GM21737 (cell line): ENCODE data around the gene MRLN.

Source experiments
- ATAC-seq: cut with Tn5 transposase; IDR thresholded peaks from one replicate; pipeline ENCODE4 v1.9.1; 2021; ENCODE audit warnings: mild to moderate bottlenecking, moderate library complexity; ENCODE audit not compliant: unreplicated experiment

MRLN gene

DNA sequence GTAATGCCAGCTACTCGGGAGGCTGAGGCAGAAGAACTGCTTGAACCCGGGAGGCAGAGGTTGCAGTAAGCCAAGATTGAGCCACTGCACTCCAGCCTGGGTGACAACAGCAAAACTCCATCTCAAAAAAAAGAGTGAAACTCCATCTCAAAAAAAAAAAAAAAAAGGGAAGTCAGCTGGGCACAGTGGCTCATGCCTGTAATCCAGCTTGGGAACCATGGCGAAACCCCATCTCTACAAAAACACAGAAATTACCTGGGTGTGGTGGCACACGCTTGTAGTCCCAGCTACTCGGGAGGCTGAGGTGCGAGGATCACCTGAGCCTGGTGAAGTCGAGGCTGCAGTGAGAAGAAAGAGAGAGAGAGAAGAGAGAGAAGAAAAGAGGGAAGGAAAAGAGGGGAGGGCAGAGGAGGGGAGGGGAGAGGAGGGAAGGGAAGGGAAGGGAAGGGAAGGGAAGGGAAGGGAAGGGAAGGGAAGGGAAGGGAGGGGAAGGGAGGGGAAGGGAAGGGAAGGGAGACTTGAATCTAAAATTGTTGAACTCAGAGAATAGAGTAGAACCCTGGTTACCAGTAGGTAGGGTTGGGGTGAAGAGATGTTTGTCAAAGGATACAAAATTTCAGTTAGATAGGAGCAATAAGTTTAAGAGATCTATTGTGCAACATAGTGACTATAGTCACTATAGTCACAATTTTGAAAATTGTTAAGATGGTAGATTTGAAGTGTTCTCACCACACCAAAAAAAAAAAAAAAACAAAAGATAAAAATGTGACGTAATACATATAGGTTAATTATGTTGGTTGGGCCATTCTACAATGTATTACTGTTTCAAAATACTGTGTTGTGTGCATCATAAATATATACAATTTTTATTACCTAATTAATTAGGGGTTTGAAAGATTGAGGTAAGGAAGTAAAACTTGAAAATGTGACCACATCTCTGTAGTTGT is 46.1 kb downstream of the MRLN start:
- no peak for ATAC-seq

DNA sequence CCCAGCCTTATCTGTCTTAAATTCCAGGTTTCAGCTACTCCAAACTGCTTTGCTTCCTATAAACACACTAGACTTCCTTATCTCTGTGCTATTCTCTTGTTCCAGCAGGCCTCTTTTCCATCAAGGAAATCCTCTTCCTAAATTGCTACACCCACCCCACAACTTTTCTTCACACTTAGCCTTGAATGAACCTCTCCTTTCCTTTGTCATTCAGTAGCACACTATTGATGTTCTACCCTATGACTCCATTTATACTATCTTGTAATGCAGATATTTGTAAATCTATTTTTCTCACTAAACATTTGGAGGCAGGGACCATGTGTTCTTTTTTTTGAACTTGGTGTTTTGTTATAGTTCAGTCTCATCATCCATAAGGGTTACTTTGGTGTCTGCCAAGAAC is 47.3 kb downstream of the MRLN start:
- ATAC-seq, result no peak

DNA sequence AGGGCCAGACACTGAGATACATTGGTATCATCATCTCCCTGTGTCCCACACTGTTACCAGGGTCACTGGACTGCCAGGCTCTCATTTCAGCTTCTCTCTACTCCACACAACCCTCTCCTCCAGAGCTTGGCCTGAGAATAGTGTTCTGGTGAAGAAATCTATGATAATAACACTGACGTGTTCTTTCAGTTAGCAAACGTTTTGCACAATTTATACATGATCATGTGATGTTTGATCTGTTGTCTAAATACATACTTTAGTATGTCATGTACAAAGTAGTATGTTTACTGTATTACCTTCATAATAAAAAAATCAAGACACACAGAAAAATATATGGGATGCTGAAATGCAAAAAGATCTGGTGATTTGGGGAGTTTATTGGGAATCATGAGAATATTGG is 48.6 kb downstream of the MRLN start:
- no peak for ATAC-seq

GRCh38 chr10:59702347-59702746 is 50.9 kb downstream of the MRLN start:
- no peak for ATAC-seq

GRCh38 chr10:59700709-59701108 is 52.5 kb downstream of the MRLN start:
- no peak for ATAC-seq

DNA sequence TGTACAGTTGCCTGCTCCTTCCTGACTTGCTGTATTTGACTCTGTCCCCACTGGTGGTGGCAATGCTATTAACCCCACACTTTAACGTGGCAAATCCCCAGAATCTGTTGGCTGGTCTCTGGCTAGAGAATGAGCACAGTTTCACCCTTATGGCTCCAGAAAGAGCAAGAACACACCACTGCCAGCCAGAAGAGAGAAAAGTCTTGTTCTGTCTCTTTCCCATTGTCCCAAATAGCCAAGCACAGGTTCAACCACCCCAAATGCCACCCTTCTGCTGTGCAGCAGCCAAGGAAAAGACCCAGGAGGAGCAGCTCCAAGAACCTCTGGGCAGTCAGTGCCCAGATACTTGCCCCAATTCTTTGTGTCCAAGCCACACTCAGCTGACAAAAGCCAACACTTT is 54.9 kb downstream of the MRLN start:
- no peak for ATAC-seq

DNA sequence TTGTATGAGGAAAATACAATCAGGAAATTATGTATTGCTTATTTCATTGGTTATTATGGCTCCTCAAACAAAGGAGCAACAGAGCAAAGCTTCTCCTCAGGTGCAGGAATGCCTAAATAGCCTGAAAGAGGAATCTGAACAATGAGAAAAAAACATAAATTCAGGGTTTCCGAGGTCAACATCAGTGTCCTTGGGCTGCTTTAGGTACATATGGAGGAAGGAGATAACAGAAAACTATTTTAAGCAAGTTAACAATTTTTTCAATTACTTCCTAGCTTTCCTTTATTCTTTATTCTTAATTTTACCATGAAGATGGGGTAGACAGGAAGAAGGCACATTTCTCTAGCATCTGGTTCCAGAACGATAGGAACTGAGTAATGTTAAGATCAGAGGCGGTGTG is 57.6 kb downstream of the MRLN start:
- no peak for ATAC-seq

GRCh38 chr10:59694936-59695335 is 58.3 kb downstream of the MRLN start:
- no peak for ATAC-seq

- ATAC-seq, result no peak
These were observed 61.1 kb downstream of the MRLN start for GRCh38 chr10:59692113-59692512.

- ATAC-seq, result no peak
These were observed 64.3 kb downstream of the MRLN start for GRCh38 chr10:59688921-59689351.

DNA sequence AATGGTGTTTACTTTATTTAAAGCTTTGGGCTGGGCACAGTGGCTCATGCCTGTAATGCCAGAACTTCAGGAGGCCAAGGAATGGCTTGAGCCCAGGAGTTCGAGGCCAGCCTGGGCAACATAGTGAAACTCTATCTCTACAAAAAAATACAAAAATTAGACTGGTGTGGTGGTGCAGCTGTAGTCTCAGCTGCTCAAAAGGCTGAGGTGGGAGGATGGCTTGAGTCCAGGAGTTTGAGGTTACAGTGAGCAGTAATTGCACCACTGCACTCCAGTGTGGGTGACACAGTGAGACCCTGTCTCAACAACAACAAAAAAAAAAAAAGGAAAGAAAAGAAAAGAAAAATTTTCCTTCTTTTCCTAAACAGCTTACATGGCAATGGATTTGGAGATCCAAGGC is 65.6 kb downstream of the MRLN start:
- ATAC-seq, result no peak
